ENCODE results near the gene RCCD1.

The RCCD1 gene

DNA sequence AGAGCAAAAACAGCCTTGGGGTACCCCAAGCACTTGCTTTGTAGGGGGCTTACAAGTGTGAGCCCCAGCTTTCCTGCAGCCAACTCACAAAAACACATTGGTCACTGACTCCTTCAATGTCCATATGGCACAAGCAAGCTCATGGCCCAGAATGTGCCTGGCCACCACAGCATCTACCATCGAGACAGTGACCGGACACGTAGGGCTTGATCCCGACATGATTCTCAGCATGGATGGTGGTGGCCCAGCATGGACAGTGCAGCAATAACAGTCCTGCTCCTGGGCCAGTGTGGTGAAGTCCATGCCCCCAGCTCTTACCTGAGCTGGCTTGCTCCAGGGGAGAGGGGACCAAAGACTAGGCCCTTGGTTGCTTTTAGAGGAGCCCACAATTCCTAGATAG is 13.6 kb upstream of the RCCD1 start:
- DNase-seq (ENCODE audit: extremely low spot score), result no peak
- TF ChIP-seq, protein P1, sequence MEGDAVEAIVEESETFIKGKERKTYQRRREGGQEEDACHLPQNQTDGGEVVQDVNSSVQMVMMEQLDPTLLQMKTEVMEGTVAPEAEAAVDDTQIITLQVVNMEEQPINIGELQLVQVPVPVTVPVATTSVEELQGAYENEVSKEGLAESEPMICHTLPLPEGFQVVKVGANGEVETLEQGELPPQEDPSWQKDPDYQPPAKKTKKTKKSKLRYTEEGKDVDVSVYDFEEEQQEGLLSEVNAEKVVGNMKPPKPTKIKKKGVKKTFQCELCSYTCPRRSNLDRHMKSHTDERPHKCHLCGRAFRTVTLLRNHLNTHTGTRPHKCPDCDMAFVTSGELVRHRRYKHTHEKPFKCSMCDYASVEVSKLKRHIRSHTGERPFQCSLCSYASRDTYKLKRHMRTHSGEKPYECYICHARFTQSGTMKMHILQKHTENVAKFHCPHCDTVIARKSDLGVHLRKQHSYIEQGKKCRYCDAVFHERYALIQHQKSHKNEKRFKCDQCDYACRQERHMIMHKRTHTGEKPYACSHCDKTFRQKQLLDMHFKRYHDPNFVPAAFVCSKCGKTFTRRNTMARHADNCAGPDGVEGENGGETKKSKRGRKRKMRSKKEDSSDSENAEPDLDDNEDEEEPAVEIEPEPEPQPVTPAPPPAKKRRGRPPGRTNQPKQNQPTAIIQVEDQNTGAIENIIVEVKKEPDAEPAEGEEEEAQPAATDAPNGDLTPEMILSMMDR (IDR thresholded peaks at IDR 0.05; ENCODE audit: control extremely low read depth, extremely low read depth, low read depth, missing control alignments), result no peak
- ChIA-PET CTCF (interaction anchor here (1.3 to 23.2 kb wide), 4 partner anchors 4 to 55 kb away, joined by 3 to 447 read pairs (median 226); partner anchors contain the start of genes HDDC3, RCCD1 and UNC45A), POLR2A (no interaction called here)

DNA sequence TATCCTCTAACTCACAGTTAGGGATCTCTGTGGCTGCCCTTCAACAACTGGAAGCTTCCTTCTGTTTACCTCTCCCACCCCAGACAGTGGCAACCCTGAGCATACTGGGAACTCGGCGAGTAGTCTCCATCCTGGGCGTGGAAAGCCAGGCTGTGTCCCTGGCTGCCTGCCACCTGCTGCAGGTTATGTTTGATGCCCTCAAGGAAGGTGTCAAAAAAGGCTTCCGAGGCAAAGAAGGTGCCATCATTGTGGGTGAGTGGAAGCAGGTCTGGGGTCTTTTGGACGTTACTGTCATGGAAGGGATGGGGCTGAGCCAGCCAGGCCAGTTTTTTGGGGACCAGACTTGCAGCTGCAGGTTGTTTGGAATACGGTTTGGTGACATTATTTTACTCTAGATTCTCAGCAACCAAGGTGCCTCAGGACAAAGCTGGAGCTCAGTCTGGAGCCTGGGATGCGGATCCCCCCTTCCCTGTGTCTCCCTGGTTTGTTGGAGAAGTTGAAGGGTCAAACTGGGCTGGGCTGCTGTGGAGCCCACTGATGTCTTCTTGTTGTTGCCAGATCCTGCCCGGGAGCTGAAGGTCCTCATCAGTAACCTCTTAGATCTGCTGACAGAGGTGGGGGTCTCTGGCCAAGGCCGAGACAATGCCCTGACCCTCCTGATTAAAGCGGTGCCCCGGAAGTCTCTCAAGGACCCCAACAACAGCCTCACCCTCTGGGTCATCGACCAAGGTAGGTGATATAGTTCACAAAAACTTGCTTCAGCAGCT is 12.1 kb upstream of the RCCD1 start:
- CTCF ChIA-PET, result interaction anchor here (1.0 to 23.2 kb wide), 8 partner anchors 6 to 330 kb away, joined by 3 to 447 read pairs (median 6); partner anchors contain the start of genes HDDC3, RCCD1 and UNC45A
- DNase-seq (ENCODE audit: extremely low spot score), result no peak
- POLR2A ChIA-PET, result interaction anchor here (1.0 kb wide), 1 partner anchor 9 kb away, joined by 3 read pairs; no protein-coding TSS in a partner anchor
- TF ChIP-seq, protein P1 (IDR thresholded peaks at IDR 0.05; ENCODE audit: control extremely low read depth, extremely low read depth, low read depth, missing control alignments), result no peak

DNA sequence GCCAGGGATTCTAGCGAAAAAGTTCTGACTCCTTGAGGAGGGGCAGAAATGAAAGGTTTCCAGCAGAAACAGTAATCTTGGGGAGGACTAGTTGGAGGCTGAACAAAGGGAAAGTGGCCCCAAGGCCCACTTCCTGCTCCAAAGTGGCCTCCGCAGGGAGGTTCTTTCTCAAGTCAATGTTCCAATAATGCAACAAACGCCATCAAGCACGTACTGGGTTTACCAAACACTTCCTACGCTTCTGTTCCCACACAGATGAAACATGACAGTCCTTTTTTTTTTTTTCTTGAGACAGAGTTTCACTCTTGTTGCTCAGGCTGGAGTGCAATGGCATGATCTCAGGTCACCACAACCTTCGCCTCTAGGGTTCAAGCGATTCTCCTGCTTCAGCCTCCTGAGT is 9.6 kb upstream of the RCCD1 start:
- ChIA-PET CTCF (interaction anchor here (2.0 to 23.2 kb wide), 3 partner anchors 7 to 105 kb away, joined by 6 to 447 read pairs (median 447); partner anchors contain the start of genes HDDC3, RCCD1 and UNC45A), POLR2A (no interaction called here)
- no peak for DNase-seq (ENCODE audit: extremely low spot score)

DNA sequence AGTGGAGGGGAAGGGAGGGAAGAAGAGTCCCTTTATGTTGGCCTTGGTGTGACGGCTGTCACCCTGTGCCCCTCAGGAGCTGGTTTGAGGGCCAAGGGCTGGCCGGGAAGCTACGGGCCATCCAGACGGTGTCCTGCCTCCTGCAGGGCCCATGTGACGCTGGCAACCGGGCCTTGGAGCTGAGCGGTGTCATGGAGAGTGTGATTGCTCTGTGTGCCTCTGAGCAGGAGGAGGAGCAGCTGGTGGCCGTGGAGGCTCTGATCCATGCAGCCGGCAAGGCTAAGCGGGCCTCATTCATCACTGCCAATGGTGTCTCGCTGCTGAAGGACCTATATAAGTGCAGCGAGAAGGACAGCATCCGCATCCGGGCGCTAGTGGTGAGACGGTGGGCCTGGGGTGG is 8.1 kb upstream of the RCCD1 start:
- DNase-seq (ENCODE audit: extremely low spot score), result no peak
- ChIA-PET POLR2A (no interaction called here), CTCF (interaction anchor here (1.0 to 23.2 kb wide), 6 partner anchors 8 to 103 kb away, joined by 3 to 447 read pairs (median 5); partner anchors contain the start of genes HDDC3, RCCD1 and UNC45A)
- TF ChIP-seq, protein P1 (IDR thresholded peaks at IDR 0.05; ENCODE audit: control extremely low read depth, extremely low read depth, low read depth, missing control alignments), result no peak

More for the DNA sequence above, 9.6 kb upstream of the RCCD1 start:
- TF ChIP-seq, protein P1 (IDR thresholded peaks at IDR 0.05; ENCODE audit: control extremely low read depth, extremely low read depth, low read depth, missing control alignments), result no peak

DNA sequence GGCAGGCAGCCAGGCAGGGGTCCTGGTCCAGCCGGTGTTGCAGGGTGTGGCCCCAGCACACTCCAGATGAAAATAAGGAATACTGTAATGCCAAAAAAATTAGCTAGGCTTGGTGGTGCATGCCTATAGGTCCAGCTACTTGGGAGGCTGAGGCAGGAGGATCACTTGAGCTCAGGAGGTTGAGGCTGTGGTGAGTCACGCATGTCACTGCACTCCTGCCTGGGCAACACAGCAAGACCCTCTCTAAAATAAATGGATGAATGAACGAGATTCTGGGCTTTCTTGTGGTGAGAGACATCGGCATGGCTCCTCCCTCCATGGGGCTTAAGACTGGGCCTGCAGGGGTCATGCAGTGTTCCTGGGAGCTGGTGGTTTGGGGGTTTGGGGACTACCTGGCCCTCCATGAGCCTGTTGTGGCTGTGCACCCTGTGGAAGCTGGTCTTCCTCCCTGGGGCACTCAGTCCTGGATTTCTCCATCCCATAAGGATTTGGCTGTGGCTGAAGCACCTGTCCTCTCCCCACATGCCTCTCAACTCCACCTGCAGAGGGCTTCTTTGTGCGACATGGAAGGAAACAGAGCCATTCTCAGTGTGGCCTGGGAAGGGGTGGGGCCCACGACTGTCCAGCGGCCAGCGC is 7.6 kb upstream of the RCCD1 start:
- ChIA-PET CTCF (interaction anchor here (1.0 to 23.2 kb wide), 6 partner anchors 10 to 103 kb away, joined by 3 to 447 read pairs (median 4); partner anchors contain the start of genes HDDC3 and UNC45A), POLR2A (no interaction called here)
- no peak for DNase-seq (ENCODE audit: extremely low spot score)

More for the DNA sequence above, 7.6 kb upstream of the RCCD1 start:
- TF ChIP-seq, protein P1 (IDR thresholded peaks at IDR 0.05; ENCODE audit: control extremely low read depth, extremely low read depth, low read depth, missing control alignments), result no peak

All from GM10248 (cell line).